ENCODE measurements around the gene SURF4.
A peak's percentile ranks its signal among the peaks of the same experiment; 100 is the strongest.
"Not testable (repeated sequence)": the region's sequence is repeated elsewhere in the genome, so short reads cannot be mapped to it uniquely, and the experiment has no call there.

DNA sequence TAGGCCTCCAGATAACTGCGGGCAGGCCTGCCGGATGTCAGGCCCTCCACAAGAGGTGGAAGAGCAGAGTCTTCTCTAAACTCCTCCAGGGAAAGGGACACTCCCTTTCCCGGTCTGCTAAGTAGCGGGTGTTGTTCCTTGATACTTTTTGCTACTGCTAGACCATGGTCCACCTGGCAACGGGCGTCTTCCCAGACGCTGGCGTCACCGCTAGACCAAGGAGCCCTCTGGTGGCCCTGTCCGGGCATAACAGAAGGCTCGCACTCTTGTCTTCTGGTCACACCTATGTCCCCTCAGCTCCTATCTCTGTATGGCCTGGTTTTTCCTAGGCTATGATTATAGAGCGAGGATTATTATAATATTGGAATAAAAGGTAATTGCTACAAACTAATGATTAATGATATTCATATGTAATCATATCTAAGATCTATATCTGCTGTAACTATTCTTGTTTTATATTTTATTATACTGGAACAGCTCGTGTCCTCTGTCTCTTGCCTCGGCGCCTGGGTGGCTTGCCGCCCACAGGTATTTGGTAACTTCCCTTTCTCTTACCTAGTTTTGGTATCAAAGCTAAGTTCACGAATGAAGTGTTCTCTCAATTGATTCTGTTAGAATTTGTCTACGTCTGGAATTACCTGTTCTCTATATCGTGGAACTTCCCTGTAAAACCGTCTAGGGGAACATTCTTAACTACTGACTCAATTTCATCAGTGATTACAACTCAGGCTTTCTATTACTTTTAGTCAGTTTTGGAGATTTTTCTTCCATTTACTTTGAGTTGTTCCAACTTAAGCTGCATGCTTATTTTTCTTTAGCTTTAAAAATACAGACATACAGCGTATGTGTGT, 46.3 kb downstream of the SURF4 start:
- TF ChIP-seq, protein P1, sequence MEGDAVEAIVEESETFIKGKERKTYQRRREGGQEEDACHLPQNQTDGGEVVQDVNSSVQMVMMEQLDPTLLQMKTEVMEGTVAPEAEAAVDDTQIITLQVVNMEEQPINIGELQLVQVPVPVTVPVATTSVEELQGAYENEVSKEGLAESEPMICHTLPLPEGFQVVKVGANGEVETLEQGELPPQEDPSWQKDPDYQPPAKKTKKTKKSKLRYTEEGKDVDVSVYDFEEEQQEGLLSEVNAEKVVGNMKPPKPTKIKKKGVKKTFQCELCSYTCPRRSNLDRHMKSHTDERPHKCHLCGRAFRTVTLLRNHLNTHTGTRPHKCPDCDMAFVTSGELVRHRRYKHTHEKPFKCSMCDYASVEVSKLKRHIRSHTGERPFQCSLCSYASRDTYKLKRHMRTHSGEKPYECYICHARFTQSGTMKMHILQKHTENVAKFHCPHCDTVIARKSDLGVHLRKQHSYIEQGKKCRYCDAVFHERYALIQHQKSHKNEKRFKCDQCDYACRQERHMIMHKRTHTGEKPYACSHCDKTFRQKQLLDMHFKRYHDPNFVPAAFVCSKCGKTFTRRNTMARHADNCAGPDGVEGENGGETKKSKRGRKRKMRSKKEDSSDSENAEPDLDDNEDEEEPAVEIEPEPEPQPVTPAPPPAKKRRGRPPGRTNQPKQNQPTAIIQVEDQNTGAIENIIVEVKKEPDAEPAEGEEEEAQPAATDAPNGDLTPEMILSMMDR (conservative IDR thresholded peaks at IDR 0.05; ENCODE audit: low read depth, low read length): peak; percentile 58
- TF ChIP-seq EZH2 (IDR thresholded peaks at IDR 0.05; ENCODE audit: borderline replicate concordance, low read depth, low read length, poor library complexity, severe bottlenecking): not testable (repeated sequence)

All from A673 (cell line).